Neural cell (in vitro differentiated cells): ENCODE data around the gene CBX6.

ENCODE experiments used
- EZH2 ChIP-seq: fragments of 200-600, 300-800 bp; shearing (Covaris generic), sonication (generic); IDR thresholded peaks from 2 replicates; pipeline ENCODE4 v1.6.1; 2014; ENCODE audit warnings: antibody characterized with exemption, low read length, borderline replicate concordance, mild to moderate bottlenecking; ENCODE audit not compliant: insufficient read depth, poor library complexity, severe bottlenecking
- TF ChIP-seq, protein P1 (sequence below): fragments of 450-650 bp; IDR thresholded peaks from 2 replicates; pipeline ENCODE4 v1.5.1; 2014; ENCODE audit warnings: antibody characterized with exemption, mild to moderate bottlenecking, moderate library complexity; ENCODE audit not compliant: poor library complexity, severe bottlenecking
- TF ChIP-seq, protein P2 (sequence below): IDR thresholded peaks from 2 replicates; pipeline ENCODE4 v1.6.1; 2012; ENCODE audit warnings: borderline replicate concordance

DNA sequence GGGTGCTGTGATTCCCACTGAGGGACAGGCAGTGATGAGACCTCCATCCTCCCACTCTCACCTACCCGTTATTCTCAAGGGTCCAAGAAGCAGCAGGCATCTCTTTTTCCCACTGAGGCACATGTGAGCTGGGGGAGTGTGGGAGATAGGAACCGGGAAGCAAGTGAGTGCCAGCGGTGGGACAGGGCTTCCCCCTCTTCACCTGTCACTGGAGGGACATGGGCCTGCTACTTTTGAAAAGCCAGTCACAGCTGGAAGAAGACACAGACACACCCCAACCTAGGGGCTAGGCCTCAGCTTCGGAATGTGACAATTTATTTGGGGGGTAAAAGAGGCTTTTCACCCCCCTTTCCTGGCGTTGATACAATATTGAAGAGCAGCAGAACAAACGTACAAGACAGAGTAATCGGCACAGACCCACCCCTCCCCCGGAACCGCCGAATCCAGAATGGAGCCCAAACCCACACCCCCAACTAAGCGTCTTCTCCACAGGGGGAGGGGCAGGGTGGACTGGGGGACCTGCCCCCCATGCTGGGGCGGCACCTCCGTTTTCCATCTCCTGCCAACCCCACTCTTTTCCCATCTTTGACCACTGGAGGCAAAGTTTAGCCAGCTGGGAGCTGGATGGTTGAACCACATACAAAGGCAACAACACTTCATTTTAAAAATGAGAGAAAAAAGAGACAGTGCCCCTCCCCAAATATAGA lies 10.7 kb downstream of the CBX6 start:
- TF ChIP-seq, protein P1, sequence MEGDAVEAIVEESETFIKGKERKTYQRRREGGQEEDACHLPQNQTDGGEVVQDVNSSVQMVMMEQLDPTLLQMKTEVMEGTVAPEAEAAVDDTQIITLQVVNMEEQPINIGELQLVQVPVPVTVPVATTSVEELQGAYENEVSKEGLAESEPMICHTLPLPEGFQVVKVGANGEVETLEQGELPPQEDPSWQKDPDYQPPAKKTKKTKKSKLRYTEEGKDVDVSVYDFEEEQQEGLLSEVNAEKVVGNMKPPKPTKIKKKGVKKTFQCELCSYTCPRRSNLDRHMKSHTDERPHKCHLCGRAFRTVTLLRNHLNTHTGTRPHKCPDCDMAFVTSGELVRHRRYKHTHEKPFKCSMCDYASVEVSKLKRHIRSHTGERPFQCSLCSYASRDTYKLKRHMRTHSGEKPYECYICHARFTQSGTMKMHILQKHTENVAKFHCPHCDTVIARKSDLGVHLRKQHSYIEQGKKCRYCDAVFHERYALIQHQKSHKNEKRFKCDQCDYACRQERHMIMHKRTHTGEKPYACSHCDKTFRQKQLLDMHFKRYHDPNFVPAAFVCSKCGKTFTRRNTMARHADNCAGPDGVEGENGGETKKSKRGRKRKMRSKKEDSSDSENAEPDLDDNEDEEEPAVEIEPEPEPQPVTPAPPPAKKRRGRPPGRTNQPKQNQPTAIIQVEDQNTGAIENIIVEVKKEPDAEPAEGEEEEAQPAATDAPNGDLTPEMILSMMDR = no peak
- TF ChIP-seq, protein P2, sequence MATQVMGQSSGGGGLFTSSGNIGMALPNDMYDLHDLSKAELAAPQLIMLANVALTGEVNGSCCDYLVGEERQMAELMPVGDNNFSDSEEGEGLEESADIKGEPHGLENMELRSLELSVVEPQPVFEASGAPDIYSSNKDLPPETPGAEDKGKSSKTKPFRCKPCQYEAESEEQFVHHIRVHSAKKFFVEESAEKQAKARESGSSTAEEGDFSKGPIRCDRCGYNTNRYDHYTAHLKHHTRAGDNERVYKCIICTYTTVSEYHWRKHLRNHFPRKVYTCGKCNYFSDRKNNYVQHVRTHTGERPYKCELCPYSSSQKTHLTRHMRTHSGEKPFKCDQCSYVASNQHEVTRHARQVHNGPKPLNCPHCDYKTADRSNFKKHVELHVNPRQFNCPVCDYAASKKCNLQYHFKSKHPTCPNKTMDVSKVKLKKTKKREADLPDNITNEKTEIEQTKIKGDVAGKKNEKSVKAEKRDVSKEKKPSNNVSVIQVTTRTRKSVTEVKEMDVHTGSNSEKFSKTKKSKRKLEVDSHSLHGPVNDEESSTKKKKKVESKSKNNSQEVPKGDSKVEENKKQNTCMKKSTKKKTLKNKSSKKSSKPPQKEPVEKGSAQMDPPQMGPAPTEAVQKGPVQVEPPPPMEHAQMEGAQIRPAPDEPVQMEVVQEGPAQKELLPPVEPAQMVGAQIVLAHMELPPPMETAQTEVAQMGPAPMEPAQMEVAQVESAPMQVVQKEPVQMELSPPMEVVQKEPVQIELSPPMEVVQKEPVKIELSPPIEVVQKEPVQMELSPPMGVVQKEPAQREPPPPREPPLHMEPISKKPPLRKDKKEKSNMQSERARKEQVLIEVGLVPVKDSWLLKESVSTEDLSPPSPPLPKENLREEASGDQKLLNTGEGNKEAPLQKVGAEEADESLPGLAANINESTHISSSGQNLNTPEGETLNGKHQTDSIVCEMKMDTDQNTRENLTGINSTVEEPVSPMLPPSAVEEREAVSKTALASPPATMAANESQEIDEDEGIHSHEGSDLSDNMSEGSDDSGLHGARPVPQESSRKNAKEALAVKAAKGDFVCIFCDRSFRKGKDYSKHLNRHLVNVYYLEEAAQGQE = no peak
- no peak for TF ChIP-seq EZH2
